Sigmoid colon (tissue), 7 donors: ENCODE data around the gene YWHAB. TPM values are rescaled to one million over a fixed set of nuclear protein-coding genes. Genes with fewer than 3 reads are reported as not detected.

Experiments
- DNase-seq: peaks from one replicate; pipeline ENCODE4 v3.0.0-alpha.2; 2019
- H3K27ac ChIP-seq, 4 donors: fragments of 200-600 bp; sonication (generic); one replicate each; pipeline ENCODE4 v1.5.1; 2016 to 2019; ENCODE audit warnings: mild to moderate bottlenecking in 1 of 4
- H3K27me3 ChIP-seq, 3 donors: fragments of 200-600 bp; sonication (generic); one replicate each; pipeline ENCODE4 v1.5.1; 2019; ENCODE audit warnings: mild to moderate bottlenecking in 1 of 3
- H3K36me3 ChIP-seq, 4 donors: fragments of 200-600 bp; sonication (generic); one replicate each; pipeline ENCODE4 v1.5.1; 2016 to 2019
- H3K4me1 ChIP-seq, 4 donors: fragments of 200-600 bp; sonication (generic); one replicate each; pipeline ENCODE4 v1.5.1; 2017 to 2019
- H3K4me3 ChIP-seq, 4 donors: fragments of 200-600 bp; sonication (generic); one replicate each; pipeline ENCODE4 v1.5.1; 2017 to 2019; ENCODE audit warnings: mild to moderate bottlenecking in 2 of 4, moderate library complexity in 1 of 4
- H3K9me3 ChIP-seq, 4 donors: fragments of 200-600 bp in 3 of 4; sonication (generic) in 3 of 4; one replicate each; pipeline versions ENCODE4 v1.5.1 to v1.6.1; 2013 to 2019
- EP300 ChIP-seq, 4 donors: sonication (generic); formaldehyde crosslinking; IDR thresholded peaks; one replicate each; pipeline ENCODE4 v1.6.1; 2017; ENCODE audit warnings: antibody characterized with exemption in 4 of 4
- POLR2A ChIP-seq, 2 donors: fragments of 450-650 bp; IDR thresholded peaks; one replicate each; pipeline ENCODE4 v1.6.1; 2016; ENCODE audit warnings: antibody characterized with exemption in 2 of 2, mild to moderate bottlenecking in 2 of 2, moderate library complexity in 2 of 2
- POLR2AphosphoS5 ChIP-seq, 4 donors: sonication (generic); formaldehyde crosslinking; IDR thresholded peaks; one replicate each; pipeline ENCODE4 v1.6.1; 2017; ENCODE audit warnings: antibody characterized with exemption in 4 of 4
- WGBS, 2 donors: extraction: QIAGEN DNeasy Blood & Tissue Kit; methylation state at CpG; one replicate each; pipeline ENCODE4 v1.1.7; 2013; 5-methylcytosine and 5-hydroxymethylcytosine counted together
- intact Hi-C: fragments of 100-400 bp; cut with DNase I; formaldehyde crosslinking; loops from one replicate; pipeline ENCODE4 v1.15.1; 2023
- polyA plus RNA-seq, 3 donors: library from polyadenylated mRNA; stranded (reverse); fragments of 200-250 nt; gene quantifications; one replicate each; pipeline ENCODE4 v1.2.3, GENCODE V29; 2013
- total RNA-seq, 4 donors: library from RNA; depleted of rRNA; stranded (reverse); fragments of >200 nt; gene quantifications; one replicate each; pipeline ENCODE4 v1.1.0, GENCODE V29; 2016
- TF ChIP-seq, protein P1 (sequence below), 4 experiments: fragments of 450-650 bp in 3 of 4; fragments of 200-600 bp in 1 of 4; IDR thresholded peaks; one replicate each; pipeline ENCODE4 v1.5.1; 2016 to 2019; ENCODE audit warnings: antibody characterized with exemption in 4 of 4, mild to moderate bottlenecking in 3 of 4, moderate library complexity in 2 of 4
- donor health status: healthy with polysubstance abuse.
- donor health status: Bipolar disorder and iron deficiency.
- donor health status: healthy.

YWHAB gene
- 100 to 1,000 TPM in 1 of 4 donors, 10 to 100 TPM in 3; 80.3 to 110 (median 89.8) TPM for total RNA-seq
- polyA plus RNA-seq: 100 to 1,000 TPM; 155 to 214 (median 180) TPM

DNA sequence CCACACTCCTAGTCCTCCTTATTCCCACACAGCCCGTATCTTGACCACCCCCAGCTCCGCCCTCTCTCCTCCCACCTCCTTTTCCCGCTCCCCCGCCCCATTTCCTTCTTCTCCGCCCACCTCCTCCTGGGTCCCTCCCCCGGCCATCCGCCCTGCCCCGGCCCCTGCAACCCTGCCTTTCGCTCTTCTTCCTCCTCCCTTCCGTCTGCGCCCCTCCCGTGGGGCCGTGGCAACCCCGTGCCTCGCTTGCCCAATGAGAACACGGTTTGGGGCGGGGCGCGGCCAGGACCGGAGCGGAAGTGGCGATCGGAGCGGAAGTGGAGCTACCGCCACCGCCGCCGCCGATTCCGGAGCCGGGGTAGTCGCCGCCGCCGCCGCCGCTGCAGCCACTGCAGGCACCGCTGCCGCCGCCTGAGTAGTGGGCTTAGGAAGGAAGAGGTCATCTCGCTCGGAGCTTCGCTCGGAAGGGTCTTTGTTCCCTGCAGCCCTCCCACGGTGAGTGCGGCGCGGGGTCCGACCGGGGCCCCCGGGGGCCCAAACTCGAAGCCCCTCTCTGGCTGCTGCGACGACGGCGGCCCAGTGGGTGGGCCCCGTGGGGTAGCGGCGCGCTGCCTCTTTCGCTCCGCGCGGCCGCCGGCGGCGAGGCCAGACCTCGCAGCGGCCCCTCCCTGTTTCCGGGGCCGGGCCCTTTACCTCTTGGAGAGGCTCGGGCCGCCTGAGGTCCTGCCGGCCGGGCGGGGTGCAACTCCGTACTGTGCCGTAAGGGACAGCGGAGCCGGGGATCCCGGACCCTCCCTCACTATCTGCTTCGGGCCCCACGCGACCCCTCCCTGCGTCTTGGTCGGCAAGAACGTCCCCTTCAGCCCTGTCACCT lies at the start of gene YWHAB:
TSS of gene YWHAB (plus strand) at position 314 of the 874 bp plus-strand sequence. CDS start 15,829 bp downstream, outside the sequence.
- peak within 1 kb of the TSS; percentile 96 to 99 (median 98) for H3K27ac ChIP-seq
- no peaks in the 10 kb centered on the region for H3K27me3 ChIP-seq
- peaks cover 0 to 49% (median 42%) of the 10 kb centered on the region in 4 donors for H3K4me1 ChIP-seq
- H3K36me3 ChIP-seq: no peaks in the 10 kb centered on the region
- peak; percentile 99 for DNase-seq
- TF ChIP-seq POLR2AphosphoS5 (IDR thresholded peaks at IDR 0.05): peak; percentile 45 to 89 (median 86)
- peak; percentile 69 to 80 for TF ChIP-seq POLR2A (IDR thresholded peaks at IDR 0.05)
- TF ChIP-seq, protein P1, sequence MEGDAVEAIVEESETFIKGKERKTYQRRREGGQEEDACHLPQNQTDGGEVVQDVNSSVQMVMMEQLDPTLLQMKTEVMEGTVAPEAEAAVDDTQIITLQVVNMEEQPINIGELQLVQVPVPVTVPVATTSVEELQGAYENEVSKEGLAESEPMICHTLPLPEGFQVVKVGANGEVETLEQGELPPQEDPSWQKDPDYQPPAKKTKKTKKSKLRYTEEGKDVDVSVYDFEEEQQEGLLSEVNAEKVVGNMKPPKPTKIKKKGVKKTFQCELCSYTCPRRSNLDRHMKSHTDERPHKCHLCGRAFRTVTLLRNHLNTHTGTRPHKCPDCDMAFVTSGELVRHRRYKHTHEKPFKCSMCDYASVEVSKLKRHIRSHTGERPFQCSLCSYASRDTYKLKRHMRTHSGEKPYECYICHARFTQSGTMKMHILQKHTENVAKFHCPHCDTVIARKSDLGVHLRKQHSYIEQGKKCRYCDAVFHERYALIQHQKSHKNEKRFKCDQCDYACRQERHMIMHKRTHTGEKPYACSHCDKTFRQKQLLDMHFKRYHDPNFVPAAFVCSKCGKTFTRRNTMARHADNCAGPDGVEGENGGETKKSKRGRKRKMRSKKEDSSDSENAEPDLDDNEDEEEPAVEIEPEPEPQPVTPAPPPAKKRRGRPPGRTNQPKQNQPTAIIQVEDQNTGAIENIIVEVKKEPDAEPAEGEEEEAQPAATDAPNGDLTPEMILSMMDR (IDR thresholded peaks at IDR 0.05): peak in 1 of 4 experiments; percentile 26
- TF ChIP-seq EP300 (IDR thresholded peaks at IDR 0.05): no peak
- no peaks in the 10 kb centered on the region for H3K9me3 ChIP-seq
- intact Hi-C loops: loop anchor here (5.0 to 10.0 kb wide), 3 partner anchors 77 to 571 kb away; partner anchors contain the start of genes FITM2, TOMM34 and TTPAL
- H3K4me3 ChIP-seq: peak within 1 kb of the TSS; percentile 92 to 99 (median 96)
- 0 to 1% methylated on average over 88 of the region's 88 CpGs for WGBS, 2 donors

- TF ChIP-seq, protein P1 (IDR thresholded peaks at IDR 0.05): no peak
- TF ChIP-seq EP300 (IDR thresholded peaks at IDR 0.05) (no peak), POLR2AphosphoS5 (IDR thresholded peaks at IDR 0.05) (no peak), POLR2A (IDR thresholded peaks at IDR 0.05) (no peak)
- Histone ChIP-seq H3K36me3 (no peaks in the 10 kb centered on the region), H3K4me3 (no peak overlapping the region), H3K9me3 (peaks cover 0 to 5% (median 1%) of the 10 kb centered on the region in 4 donors), H3K27ac (no peak overlapping the region), H3K27me3 (peaks cover 0 to 17% (median 4%) of the 10 kb centered on the region in 3 donors), H3K4me1 (no peaks in the 10 kb centered on the region)
- WGBS, 2 donors: 92 to 94% methylated on average over 12 of the region's 12 CpGs
- intact Hi-C loops: no loop called here
- no peak for DNase-seq
These were observed 48.8 kb upstream of the YWHAB start for GRCh38 chr20:44836601-44837120.

DNA sequence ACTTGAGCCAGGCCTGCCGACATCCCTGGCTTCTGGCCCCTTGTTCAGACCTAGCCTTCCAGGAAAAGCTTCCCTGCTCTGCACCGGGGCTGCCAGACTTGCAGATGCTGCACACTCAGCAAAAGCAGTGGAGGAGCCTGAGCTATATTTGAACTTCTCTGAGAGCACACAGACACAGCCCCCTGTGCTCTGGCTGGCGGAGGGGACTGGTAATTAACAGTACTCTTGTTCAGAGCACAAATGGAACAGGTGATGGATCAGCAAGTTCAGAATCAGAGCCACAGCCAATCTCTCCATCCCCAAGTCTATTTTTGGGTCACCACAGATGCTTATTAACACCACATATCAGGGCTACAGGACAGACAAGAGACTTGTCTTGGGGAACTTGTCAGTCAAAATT lies 47.6 kb upstream of the YWHAB start:
- no peak overlapping the region for H3K4me3 ChIP-seq
- peaks cover 0 to 5% (median 1%) of the 10 kb centered on the region in 4 donors for H3K9me3 ChIP-seq
- H3K27me3 ChIP-seq: peaks cover 0 to 17% (median 4%) of the 10 kb centered on the region in 3 donors
- no peak overlapping the region for H3K27ac ChIP-seq
- 64 to 83% methylated on average over 3 of the region's 3 CpGs for WGBS, 2 donors
- DNase-seq: no peak
- H3K36me3 ChIP-seq: no peaks in the 10 kb centered on the region
- H3K4me1 ChIP-seq: no peaks in the 10 kb centered on the region
- TF ChIP-seq POLR2A (IDR thresholded peaks at IDR 0.05) (no peak), POLR2AphosphoS5 (IDR thresholded peaks at IDR 0.05) (no peak), EP300 (IDR thresholded peaks at IDR 0.05) (no peak)
- TF ChIP-seq, protein P1 (IDR thresholded peaks at IDR 0.05): no peak
- intact Hi-C loops: no loop called here

- no peaks in the 10 kb centered on the region for H3K36me3 ChIP-seq
- H3K4me3 ChIP-seq: no peak overlapping the region
- intact Hi-C loops: no loop called here
- no peaks in the 10 kb centered on the region for H3K4me1 ChIP-seq
- peaks cover 0 to 17% (median 4%) of the 10 kb centered on the region in 3 donors for H3K27me3 ChIP-seq
- WGBS, 2 donors: 89 to 90% methylated on average over 1 of the region's 1 CpG
- DNase-seq: no peak
- TF ChIP-seq, protein P1 (IDR thresholded peaks at IDR 0.05): no peak
- TF ChIP-seq POLR2AphosphoS5 (IDR thresholded peaks at IDR 0.05) (no peak), POLR2A (IDR thresholded peaks at IDR 0.05) (no peak), EP300 (IDR thresholded peaks at IDR 0.05) (no peak)
- H3K9me3 ChIP-seq: peaks cover 0 to 5% (median 1%) of the 10 kb centered on the region in 4 donors
- H3K27ac ChIP-seq: no peak overlapping the region
These were observed 47.0 kb upstream of the YWHAB start for GRCh38 chr20:44838521-44838920.
